ENCODE results near the gene SNAI3. TPM values are rescaled to one million over a fixed set of nuclear protein-coding genes. Genes with fewer than 3 reads are reported as not detected.

SNAI3 gene
- total and polyA plus RNA-seq, 2 of the 8 experiments (the other 6 are each of a cell fraction or from before 2014, with no cell fraction given): 8.5 to 13.3 TPM

DNA sequence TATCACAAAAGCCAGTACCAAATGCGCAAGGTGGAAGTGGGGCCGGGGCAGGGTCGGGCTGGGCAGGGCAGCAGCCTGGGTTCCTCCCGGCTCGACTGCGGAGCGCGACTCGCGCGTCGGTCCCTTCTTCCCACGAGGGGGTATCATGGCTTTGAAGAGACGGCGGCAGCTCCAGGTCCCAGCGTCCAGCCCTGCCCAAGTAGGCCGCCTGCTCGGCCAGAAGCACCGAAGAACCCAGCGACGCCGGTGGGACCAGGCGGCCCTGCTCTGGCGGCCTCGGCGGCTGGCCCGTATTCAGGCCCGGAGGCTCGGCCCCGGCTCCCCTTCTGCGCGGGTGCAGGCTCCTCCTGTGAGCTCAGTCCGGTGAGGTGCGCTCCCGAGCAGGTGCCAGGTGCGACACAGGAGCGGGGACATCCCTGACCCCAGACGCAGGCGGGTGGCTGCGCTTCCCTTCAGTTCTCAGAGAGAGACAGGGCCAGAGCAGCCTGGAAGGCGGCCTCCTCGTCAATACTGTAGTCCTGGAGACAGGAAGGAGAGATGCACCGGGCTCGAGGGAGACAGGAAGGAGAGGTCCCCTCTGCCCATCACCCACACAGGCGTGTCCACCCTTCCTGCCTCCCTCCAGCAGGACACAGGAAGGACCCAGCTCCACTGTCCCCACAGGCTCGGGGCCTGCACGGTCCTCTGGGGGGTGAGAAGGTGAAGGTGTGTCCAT is 11.0 kb upstream of the SNAI3 start:
- no peak overlapping the region for H3K4ac ChIP-seq (replicated peaks; ENCODE audit: insufficient read length, low read depth, low read length)
- H4K5ac ChIP-seq (ENCODE audit: insufficient read length, low read depth, low read length): no peak overlapping the region
- ChIA-PET POLR2A (ENCODE audit: partially characterized antibody) (interaction anchor here (1.2 to 1.6 kb wide), 2 partner anchors 10 to 24 kb away, joined by 3 to 6 read pairs; no protein-coding TSS in a partner anchor), CTCF (ENCODE audit: partially characterized antibody) (interaction anchor here (1.1 to 6.5 kb wide), 9 partner anchors 9 to 80 kb away, joined by 3 to 37 read pairs (median 4); no protein-coding TSS in a partner anchor)
- peaks cover 0 to 2% of the 10 kb centered on the region in 2 experiments for H4K20me1 ChIP-seq (replicated peaks in 1 of 2; ENCODE audit: control insufficient read depth in 1 of 2, insufficient read depth in 2 of 2, low read length in 2 of 2)
- H3K79me2 ChIP-seq (ENCODE audit: control insufficient read depth in 1 of 2, insufficient read depth in 2 of 2, low read length in 2 of 2): no peaks in the 10 kb centered on the region; a peak in 1 of 4 replicates
- H3K9ac ChIP-seq (replicated peaks in 1 of 4; ENCODE audit: extremely low read depth in 1 of 4, low read depth in 3 of 4, low read length in 3 of 4): no peak overlapping the region
- H4K91ac ChIP-seq (replicated peaks; ENCODE audit: insufficient read length, low read length): no peak overlapping the region
- H2AK5ac ChIP-seq (ENCODE audit: low read depth, low read length): no peak overlapping the region
- H3K14ac ChIP-seq (ENCODE audit: insufficient read length): no peak overlapping the region
- no peak overlapping the region for H3K18ac ChIP-seq (ENCODE audit: extremely low read depth, low read length)
- H3K23me2 ChIP-seq (ENCODE audit: low read depth, low read length): no peaks in the 10 kb centered on the region
- DNase-seq (ENCODE audit: low read depth in 1 of 2, low spot score in 2 of 2): no peak
- H2BK12ac ChIP-seq (ENCODE audit: low read depth, low read length): no peak overlapping the region
- no peak overlapping the region for H2AFZ ChIP-seq (ENCODE audit: low read length)
- no peak overlapping the region for H4K8ac ChIP-seq (ENCODE audit: extremely low read depth, insufficient read depth, low read length)
- no peak for FAIRE-seq
- H3K4me3 ChIP-seq (ENCODE audit: extremely low read depth in 1 of 4, insufficient read depth in 2 of 4, low read depth in 3 of 4, low read length in 4 of 4): no peak overlapping the region
- H3K36me3 ChIP-seq (ENCODE audit: control insufficient read depth in 2 of 4, insufficient read depth in 4 of 4, low read length in 3 of 4): peaks cover 0 to 15% (median 4%) of the 10 kb centered on the region in 4 experiments; a peak in 4 of 8 replicates
- no peak overlapping the region for H3K23ac ChIP-seq (ENCODE audit: insufficient read length)
- no peak overlapping the region for H3K27ac ChIP-seq (ENCODE audit: low read depth, low read length)
- no peak overlapping the region for H2BK5ac ChIP-seq (ENCODE audit: low read depth, low read length)
- H3K4me2 ChIP-seq (ENCODE audit: insufficient read depth in 1 of 2, low read depth in 2 of 2, low read length in 2 of 2): no peak overlapping the region
- WGBS, 2 experiments (ENCODE audit: extremely low coverage in 1 of 2, insufficient coverage in 1 of 2, insufficient read length in 1 of 2, insufficient replicate concordance in 2 of 2, low coverage in 1 of 2, low lambda C conversion rate in 2 of 2, missing lambda C conversion rate in 1 of 2): 94% methylated on average over 44 of the region's 47 CpGs; no CpG with 5 or more reads in 1 of the 2 experiments
- H3K56ac ChIP-seq (replicated peaks; ENCODE audit: insufficient read length, low read depth, low read length): no peak overlapping the region
- H2BK120ac ChIP-seq (replicated peaks; ENCODE audit: low read depth, low read length): no peak overlapping the region
- peaks cover 2% of the 10 kb centered on the region; the same call in 1 of the 2 replicates for H3K79me1 ChIP-seq (ENCODE audit: low read depth, low read length)
- no peaks in the 10 kb centered on the region for H3K27me3 ChIP-seq (replicated peaks in 1 of 4; ENCODE audit: control insufficient read depth in 3 of 4, extremely low read depth in 1 of 4, insufficient read depth in 3 of 4, low read length in 3 of 4)
- H2BK15ac ChIP-seq (ENCODE audit: low read length): no peak overlapping the region
- H3K9me3 ChIP-seq (ENCODE audit: insufficient read depth in 2 of 2, low read depth in 1 of 2, low read length in 1 of 2): no peaks in the 10 kb centered on the region
- no peaks in the 10 kb centered on the region for H3K4me1 ChIP-seq (replicated peaks in 1 of 4; ENCODE audit: control insufficient read depth in 3 of 4, insufficient read depth in 4 of 4, low read length in 3 of 4)
- H2BK20ac ChIP-seq (ENCODE audit: low read length): no peak overlapping the region
- TF ChIP-seq POLR2A (IDR thresholded peaks at IDR 0.05; ENCODE audit: control extremely low read depth in 1 of 2, low read depth in 2 of 2, low read length in 2 of 2): no peak
- TF ChIP-seq ZNF274 (IDR thresholded peaks at IDR 0.05; ENCODE audit: borderline replicate concordance, extremely low read depth, low read length): no peak
- TF ChIP-seq KDM1A (IDR thresholded peaks at IDR 0.05; ENCODE audit: borderline replicate concordance, low read length): no peak
- TF ChIP-seq EZH2 (IDR thresholded peaks at IDR 0.05; ENCODE audit: low read depth, low read length, severe bottlenecking): no peak
- TF ChIP-seq RFX5 (IDR thresholded peaks at IDR 0.05; ENCODE audit: borderline replicate concordance, low read depth, low read length): no peak
- TF ChIP-seq CHD2 (IDR thresholded peaks at IDR 0.05; ENCODE audit: low read length): no peak
- TF ChIP-seq SIX5 (IDR thresholded peaks at IDR 0.05; ENCODE audit: low read depth, low read length): no peak
- no peak for TF ChIP-seq EGR1 (IDR thresholded peaks at IDR 0.05; ENCODE audit: borderline replicate concordance, low read depth, low read length)
- no peak for TF ChIP-seq SRF (IDR thresholded peaks at IDR 0.05; ENCODE audit: low read depth, low read length)
- TF ChIP-seq TEAD4 (IDR thresholded peaks at IDR 0.05; ENCODE audit: low read depth, low read length): no peak
- TF ChIP-seq HDAC2 (IDR thresholded peaks at IDR 0.05; ENCODE audit: borderline replicate concordance in 1 of 2, low read depth in 2 of 2, low read length in 2 of 2): no peak
- TF ChIP-seq GABPA (IDR thresholded peaks at IDR 0.05; ENCODE audit: borderline replicate concordance, insufficient read depth, low read length): no peak

All from H1 (cell line).